Epithelial cell of prostate (primary cell): Measurements from ENCODE around the gene KIR2DL1.
"Not testable (repeated sequence)": the region's sequence is repeated elsewhere in the genome, so short reads cannot be mapped to it uniquely, and the experiment has no call there.

Experiments used
- DNase-seq: peaks from one replicate; pipeline ENCODE4 v3.0.0-alpha.2; 2011; ENCODE audit warnings: low read depth, low spot score
- H3K27ac ChIP-seq: fragments of 450-650 bp; 2 replicates; pipeline ENCODE4 v1.5.1; 2017; ENCODE audit warnings: mild to moderate bottlenecking

Gene KIR2DL1

GRCh38 chr19:54770511-54770910 lies 918 bp downstream of the KIR2DL1 start:
- H3K27ac ChIP-seq, DNase-seq: not testable (repeated sequence)

DNA sequence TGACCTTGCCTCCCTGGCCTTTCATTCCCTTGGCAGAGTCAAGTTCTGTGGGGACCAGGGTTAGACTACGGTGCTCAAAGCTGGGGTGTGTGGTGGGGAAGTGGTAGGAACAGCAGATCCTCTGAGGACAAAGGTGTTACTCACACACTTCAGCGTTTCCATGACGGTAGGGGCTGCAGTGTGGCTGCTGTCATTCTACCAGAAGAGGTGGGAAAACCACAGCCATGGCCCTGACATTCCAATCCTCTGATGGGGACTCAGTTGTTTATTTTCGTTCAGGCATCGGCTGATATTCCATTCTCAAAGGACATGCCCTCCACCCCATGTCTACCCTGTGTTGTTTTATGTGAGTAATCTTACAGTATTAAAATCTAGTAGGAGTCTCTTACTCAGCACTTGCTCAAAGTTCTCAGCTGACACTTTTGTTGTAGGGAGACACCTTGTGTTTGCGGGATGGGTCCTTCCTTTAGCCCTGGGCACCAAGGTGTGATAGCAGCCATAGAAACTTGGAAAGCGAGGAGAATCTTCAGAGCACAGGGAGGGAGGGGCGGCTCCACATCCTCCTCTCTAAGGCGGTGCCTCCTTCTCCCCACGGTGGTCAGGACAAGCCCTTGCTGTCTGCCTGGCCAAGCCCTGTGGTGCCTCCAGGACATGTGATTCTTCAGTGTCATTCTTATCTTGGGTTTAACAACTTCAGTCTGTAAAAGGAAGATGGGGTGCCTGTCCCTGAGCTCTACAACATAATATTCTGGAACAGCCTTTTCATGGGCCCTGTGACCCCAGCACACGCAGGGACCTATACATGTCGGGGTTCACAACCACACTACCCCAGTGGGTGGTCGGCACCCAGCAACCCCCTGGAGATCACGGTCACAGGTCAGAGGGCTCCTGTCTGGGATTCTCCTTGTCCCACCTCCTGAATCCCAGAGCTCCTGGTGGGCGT lies 1.7 kb downstream of the KIR2DL1 start:
- not testable (repeated sequence) for H3K27ac ChIP-seq, DNase-seq

DNA sequence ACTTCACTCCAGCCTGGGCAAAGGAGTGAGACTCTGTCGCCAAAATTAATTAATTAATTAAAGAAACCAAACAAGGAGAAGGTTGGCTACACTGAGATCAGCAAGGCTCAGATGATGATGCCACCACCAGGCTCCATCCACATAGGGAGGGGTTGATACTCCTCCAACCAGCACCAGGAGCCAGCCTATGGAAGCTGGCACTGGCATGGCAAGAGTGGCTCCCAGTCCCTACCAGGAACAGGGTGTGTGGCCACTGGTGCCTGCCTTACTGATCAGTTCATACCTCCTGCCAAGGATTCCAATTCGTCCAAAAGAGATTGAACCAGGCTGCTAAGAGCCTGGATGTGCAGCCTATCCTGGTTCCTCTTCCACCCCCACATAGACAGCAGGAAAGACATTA lies 3.1 kb downstream of the KIR2DL1 start:
- DNase-seq, H3K27ac ChIP-seq: not testable (repeated sequence)

GRCh38 chr19:54775095-54775815 lies 5.7 kb downstream of the KIR2DL1 start:
- not testable (repeated sequence) for DNase-seq

DNA sequence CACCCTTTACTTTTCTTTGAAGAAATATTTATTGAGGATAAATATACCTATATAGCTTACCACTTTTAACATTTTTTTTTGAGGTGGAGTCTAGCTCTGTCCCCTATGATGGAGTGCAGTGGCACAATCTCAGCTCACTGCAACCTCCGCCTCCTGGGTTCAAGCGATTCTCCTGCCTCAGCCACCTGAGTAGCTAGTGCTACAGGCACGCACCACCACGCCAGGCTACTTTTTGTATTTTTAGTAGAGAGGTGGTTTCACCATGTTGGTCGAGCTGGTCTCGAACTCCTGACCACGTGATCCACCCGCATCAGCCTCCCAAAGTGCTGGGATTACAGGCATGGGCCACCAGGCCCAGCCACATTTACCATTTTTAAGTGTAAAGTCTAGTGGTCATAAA lies 6.2 kb downstream of the KIR2DL1 start:
- H3K27ac ChIP-seq, DNase-seq: not testable (repeated sequence)

More at GRCh38 chr19:54775095-54775815, 5.7 kb downstream of the KIR2DL1 start:
- H3K27ac ChIP-seq, result not testable (repeated sequence)

DNA sequence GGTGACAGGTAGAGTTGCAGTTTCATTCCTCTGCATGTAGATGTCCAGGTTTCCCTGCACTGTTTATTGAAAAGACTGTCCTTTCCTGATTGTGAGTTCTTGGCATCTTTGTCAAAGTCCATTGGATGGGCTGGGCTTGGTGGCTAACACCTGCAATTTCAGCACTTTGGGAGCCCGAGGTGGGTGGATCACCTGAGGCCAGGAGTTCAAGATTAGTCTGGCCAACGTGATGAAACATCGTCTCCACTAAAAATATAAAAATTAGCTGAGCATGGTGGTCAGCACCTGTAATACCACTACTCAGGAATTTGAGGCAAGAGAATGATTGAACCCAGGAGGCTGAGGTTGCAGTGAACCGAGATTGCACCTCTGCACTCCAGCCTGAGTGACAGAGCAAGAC lies 8.3 kb downstream of the KIR2DL1 start:
- not testable (repeated sequence) for DNase-seq, H3K27ac ChIP-seq

- H3K27ac ChIP-seq, DNase-seq: not testable (repeated sequence)
These were observed 9.3 kb downstream of the KIR2DL1 start for GRCh38 chr19:54778896-54779295.

DNA sequence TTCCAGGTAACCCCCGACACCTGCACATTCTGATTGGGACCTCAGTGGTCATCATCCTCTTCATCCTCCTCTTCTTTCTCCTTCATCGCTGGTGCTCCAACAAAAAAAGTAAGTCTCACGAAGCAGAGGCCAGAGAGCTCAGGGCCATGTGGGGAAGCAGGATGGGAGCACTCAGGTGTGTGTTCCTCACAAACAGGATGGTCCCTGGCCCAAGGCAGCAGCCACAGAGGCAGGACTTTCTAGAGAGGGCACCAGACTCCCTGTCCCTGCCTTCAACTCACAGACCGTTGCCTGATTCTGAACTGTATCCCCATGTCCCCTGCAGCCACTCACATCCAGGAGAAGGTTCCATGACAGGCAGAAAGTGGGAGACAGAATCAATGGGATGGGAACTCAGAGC lies 13.3 kb downstream of the KIR2DL1 start:
- DNase-seq, H3K27ac ChIP-seq: not testable (repeated sequence)

DNA sequence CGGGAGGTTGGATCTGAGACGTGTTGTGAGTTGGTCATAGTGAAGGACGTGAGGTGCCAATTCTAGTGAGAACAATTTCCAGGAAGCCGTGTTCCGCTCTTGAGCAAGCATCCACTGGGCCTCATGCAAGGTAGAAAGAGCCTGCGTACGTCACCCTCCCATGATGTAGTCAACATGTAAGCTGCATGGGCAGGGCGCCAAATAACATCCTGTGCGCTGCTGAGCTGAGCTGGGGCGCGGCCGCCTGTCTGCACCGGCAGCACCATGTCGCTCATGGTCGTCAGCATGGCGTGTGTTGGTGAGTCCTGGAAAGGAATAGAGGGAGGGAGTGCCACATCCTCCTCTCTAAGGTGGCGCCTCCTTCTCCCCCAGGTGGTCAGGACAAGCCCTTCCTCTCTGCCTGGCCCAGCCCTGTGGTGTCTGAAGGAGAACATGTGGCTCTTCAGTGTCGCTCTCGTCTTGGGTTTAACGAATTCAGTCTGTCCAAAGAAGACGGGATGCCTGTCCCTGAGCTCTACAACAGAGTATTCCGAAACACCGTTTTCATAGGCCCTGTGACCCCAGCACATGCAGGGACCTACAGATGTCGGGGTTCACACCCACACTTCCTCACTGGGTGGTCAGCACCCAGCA lies 16.6 kb downstream of the KIR2DL1 start:
- DNase-seq, H3K27ac ChIP-seq: not testable (repeated sequence)

- not testable (repeated sequence) for DNase-seq, H3K27ac ChIP-seq
These were observed 18.6 kb downstream of the KIR2DL1 start for GRCh38 chr19:54788154-54788553.

DNA sequence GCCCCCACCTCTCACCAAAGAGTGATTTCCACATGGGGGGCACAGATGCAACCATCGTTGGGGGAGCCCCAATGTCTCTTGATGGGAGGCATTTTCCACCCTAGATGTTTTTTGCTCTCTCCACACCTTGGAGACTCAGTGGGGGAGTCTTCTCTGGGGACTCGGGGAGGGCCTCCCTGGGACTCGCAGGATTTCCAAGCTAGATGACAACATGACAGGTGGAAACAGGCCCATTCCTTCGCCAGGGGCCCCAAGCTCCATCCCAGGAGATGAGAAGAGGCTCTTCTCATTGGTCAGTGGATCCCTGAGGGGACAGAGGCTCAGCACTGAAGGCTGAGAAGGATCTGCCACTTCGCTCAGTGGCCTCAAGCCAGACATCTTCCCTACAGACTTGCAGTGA lies 21.1 kb downstream of the KIR2DL1 start:
- no peak overlapping the region for H3K27ac ChIP-seq
- DNase-seq, result no peak

GRCh38 chr19:54791476-54791875 lies 21.9 kb downstream of the KIR2DL1 start:
- DNase-seq, result no peak
- H3K27ac ChIP-seq, result no peak overlapping the region

DNA sequence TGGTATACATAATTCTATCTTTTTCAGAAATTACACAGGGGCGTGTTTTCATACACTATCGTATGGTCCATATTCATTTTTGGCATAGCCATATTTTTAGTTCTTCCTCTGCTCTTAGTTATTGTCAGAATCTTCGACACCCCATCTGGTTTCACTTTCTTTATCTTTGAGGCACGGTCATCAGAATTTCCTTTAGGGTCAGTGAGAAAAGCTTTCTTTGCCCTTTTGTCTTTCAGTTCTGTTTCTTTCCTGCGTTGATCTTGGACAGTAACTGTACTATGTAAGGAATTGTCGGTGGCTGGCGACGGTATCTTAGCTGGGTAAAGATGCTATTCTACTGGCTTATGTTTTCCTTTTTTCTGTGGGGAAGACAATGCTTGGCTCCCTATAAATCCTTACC lies 23.2 kb downstream of the KIR2DL1 start:
- H3K27ac ChIP-seq, result no peak overlapping the region
- no peak for DNase-seq

GRCh38 chr19:54795758-54796157 lies 26.2 kb downstream of the KIR2DL1 start:
- no peak for DNase-seq
- no peak overlapping the region for H3K27ac ChIP-seq

- no peak for DNase-seq
- no peak within 1 kb of the TSS for H3K27ac ChIP-seq
These were observed 33.8 kb downstream of the KIR2DL1 start, which contains the start of gene KIR2DL4 for GRCh38 chr19:54803410-54803809. Gene KIR2DL4, plus strand, starts transcription at chr19:54803610. Its CDS starts 42 bp downstream, at chr19:54803652.

GRCh38 chr19:54804101-54804500 lies 34.5 kb downstream of the KIR2DL1 start:
- H3K27ac ChIP-seq, result no peak overlapping the region
- DNase-seq, result no peak

GRCh38 chr19:54804571-54804970 lies 35.0 kb downstream of the KIR2DL1 start:
- DNase-seq, result no peak
- no peak overlapping the region for H3K27ac ChIP-seq

- no peak for DNase-seq
- no peak overlapping the region for H3K27ac ChIP-seq
These were observed 36.3 kb downstream of the KIR2DL1 start for GRCh38 chr19:54805665-54806515.

- DNase-seq, result no peak
These were observed 36.9 kb downstream of the KIR2DL1 start for GRCh38 chr19:54806516-54806838.

DNA sequence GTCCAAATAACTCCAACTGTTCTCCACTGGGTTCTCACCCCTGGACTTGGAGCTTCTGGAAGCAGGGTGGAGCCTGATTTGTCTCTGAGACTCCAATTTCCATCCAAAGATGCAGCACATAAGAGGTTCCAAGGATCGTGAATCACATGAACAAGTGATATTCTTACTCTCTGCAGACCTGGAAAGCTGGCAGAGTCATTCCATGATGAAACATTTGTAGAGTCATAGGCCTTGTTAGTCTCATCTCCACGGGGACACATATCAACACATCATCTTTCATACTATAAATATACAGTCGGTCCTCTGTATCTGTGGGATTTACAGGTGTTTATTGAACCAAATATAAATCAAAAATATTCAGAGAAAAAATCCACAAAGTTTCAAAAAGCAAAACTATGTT lies 45.0 kb downstream of the KIR2DL1 start:
- H3K27ac ChIP-seq, DNase-seq: not testable (repeated sequence)

More at GRCh38 chr19:54806516-54806838, 36.9 kb downstream of the KIR2DL1 start:
- no peak overlapping the region for H3K27ac ChIP-seq
